MV-4-11 (cell line): ENCODE measurements around the gene GRAMD4.
"Not testable (repeated sequence)": the region's sequence is repeated elsewhere in the genome, so short reads cannot be mapped to it uniquely, and the experiment has no call there.

Source experiments
- DNase-seq: peaks from one replicate; lab custom pipeline; 2025; lab: John Stamatoyannopoulos, UW

Gene GRAMD4

GRCh38 chr22:46637711-46638600 lies 17.8 kb downstream of the GRAMD4 start:
- no peak for DNase-seq

- peak; percentile 74 for DNase-seq
These were observed 18.6 kb downstream of the GRAMD4 start for GRCh38 chr22:46638601-46639431.

GRCh38 chr22:46639843-46640242 lies 19.7 kb downstream of the GRAMD4 start:
- DNase-seq = no peak

GRCh38 chr22:46640293-46641055 lies 20.3 kb downstream of the GRAMD4 start:
- no peak for DNase-seq

- DNase-seq = no peak
These were observed 21.7 kb downstream of the GRAMD4 start for GRCh38 chr22:46641811-46642266.

- not testable (repeated sequence) for DNase-seq
These were observed 22.8 kb downstream of the GRAMD4 start for GRCh38 chr22:46642840-46643480.

- no peak for DNase-seq
These were observed 26.5 kb downstream of the GRAMD4 start for GRCh38 chr22:46646531-46647215.

- DNase-seq = not testable (repeated sequence)
These were observed 28.1 kb downstream of the GRAMD4 start for GRCh38 chr22:46648225-46648820.

GRCh38 chr22:46649141-46650077 lies 29.2 kb downstream of the GRAMD4 start:
- DNase-seq = no peak

- DNase-seq = no peak
These were observed 30.1 kb downstream of the GRAMD4 start for GRCh38 chr22:46650078-46650810.

- DNase-seq = no peak
These were observed 31.1 kb downstream of the GRAMD4 start for GRCh38 chr22:46651316-46651715.

GRCh38 chr22:46652081-46652846 lies 32.1 kb downstream of the GRAMD4 start:
- DNase-seq = peak; percentile 14

GRCh38 chr22:46652847-46653331 lies 32.7 kb downstream of the GRAMD4 start:
- DNase-seq = no peak

- DNase-seq = no peak
These were observed 33.4 kb downstream of the GRAMD4 start for GRCh38 chr22:46653596-46653995.

GRCh38 chr22:46654426-46654825 lies 34.2 kb downstream of the GRAMD4 start:
- no peak for DNase-seq

GRCh38 chr22:46654927-46655595 lies 34.9 kb downstream of the GRAMD4 start:
- DNase-seq = no peak
